CD8-positive, alpha-beta memory T cell (primary cell): Measurements from ENCODE around the gene RND2. TPM values are rescaled to one million over a fixed set of nuclear protein-coding genes. Genes with fewer than 3 reads are reported as not detected.

Source experiments
- CTCF ChIA-PET: fragments of 350-600 bp; sonication (Branson Sonifier 250); formaldehyde crosslinking; loops from one replicate; lab custom pipeline; 2021; ENCODE audit warnings: antibody characterized with exemption; lab: Charles Lee
- POLR2A ChIA-PET: fragments of 350-600 bp; sonication (Branson Sonifier 250); formaldehyde crosslinking; loops from one replicate; lab custom pipeline; 2021; ENCODE audit warnings: antibody characterized with exemption; lab: Charles Lee
- DNase-seq, 5 donors: peaks; one replicate each; pipeline versions ENCODE4 v3.0.0 to v3.0.0-alpha.2; 2020 to 2022; ENCODE audit warnings: mixed read lengths in 1 of 5
- H3K27ac ChIP-seq: one replicate; pipeline ENCODE4 v1.7.0; 2013; ENCODE audit warnings: low read depth, mild to moderate bottlenecking, low read length, moderate library complexity
- H3K27me3 ChIP-seq: 2 replicates; pipeline ENCODE4 v1.7.0; 2013; ENCODE audit warnings: low read length, mild to moderate bottlenecking; ENCODE audit not compliant: insufficient read depth, poor library complexity, severe bottlenecking
- H3K36me3 ChIP-seq: 2 replicates; pipeline ENCODE4 v1.7.0; 2013; ENCODE audit warnings: mild to moderate bottlenecking, low read length, moderate library complexity; ENCODE audit not compliant: insufficient read depth
- H3K4me1 ChIP-seq: 2 replicates; pipeline ENCODE4 v1.7.0; 2013; ENCODE audit warnings: mild to moderate bottlenecking, low read length, moderate library complexity; ENCODE audit not compliant: insufficient read depth
- H3K4me3 ChIP-seq: 2 replicates; pipeline ENCODE4 v1.7.0; 2013; ENCODE audit warnings: mild to moderate bottlenecking, low read length
- H3K9me3 ChIP-seq: 2 replicates; pipeline ENCODE4 v1.7.0; 2013; ENCODE audit warnings: mild to moderate bottlenecking, low read length
- H3K27ac Mint-ChIP-seq, 8 donors: one replicate each; pipeline ENCODE4 v1.8.0; 2020 to 2021; ENCODE audit warnings: mixed read lengths in 8 of 8, mild to moderate bottlenecking in 6 of 8, inconsistent platforms in 3 of 8, moderate library complexity in 3 of 8
- H3K27me3 Mint-ChIP-seq, 2 donors: one replicate each; pipeline ENCODE4 v1.8.0; 2020 to 2021; ENCODE audit warnings: mixed read lengths in 2 of 2, mild to moderate bottlenecking in 1 of 2, moderate library complexity in 1 of 2
- H3K36me3 Mint-ChIP-seq, 3 donors: one replicate each; pipeline ENCODE4 v1.8.0; 2020 to 2021; ENCODE audit warnings: mixed read lengths in 3 of 3, inconsistent platforms in 1 of 3, mild to moderate bottlenecking in 1 of 3
- H3K4me1 Mint-ChIP-seq, 3 donors: one replicate each; pipeline ENCODE4 v1.8.0; 2020 to 2021; ENCODE audit warnings: mixed read lengths in 3 of 3, inconsistent platforms in 1 of 3, mild to moderate bottlenecking in 1 of 3
- H3K4me3 Mint-ChIP-seq, 7 donors: one replicate each; pipeline ENCODE4 v1.8.0; 2020 to 2021; ENCODE audit warnings: mixed read lengths in 7 of 7, mild to moderate bottlenecking in 6 of 7, moderate library complexity in 4 of 7, inconsistent platforms in 2 of 7
- H3K9me3 Mint-ChIP-seq, 5 donors: one replicate each; pipeline ENCODE4 v1.8.0; 2020 to 2022; ENCODE audit warnings: mixed read lengths in 5 of 5, mild to moderate bottlenecking in 3 of 5, moderate library complexity in 2 of 5, inconsistent platforms in 1 of 5
- polyA plus RNA-seq: library from polyadenylated mRNA; unstranded; fragments of 300-500 nt; fragmentation: Illumina TruSeq; gene quantifications from one replicate; pipeline ENCODE4 v1.2.3, GENCODE V29; 2021
- total RNA-seq, 2 experiments: library from RNA; stranded (reverse); gene quantifications; one replicate each; pipeline ENCODE4 v1.2.3, GENCODE V29; 2021

RND2 gene
- total and polyA plus RNA-seq, 3 experiments from 2014 or later, result 0.04 to 0.22 TPM; not detected in 1

- peak overlapping the region; percentile 12 to 82 (median 66) for H3K27ac Mint-ChIP-seq
Measured at GRCh38 chr17:43018008-43018853, 6.8 kb upstream of the RND2 start.

GRCh38 chr17:43018932-43019331 lies 6.1 kb upstream of the RND2 start:
- POLR2A ChIA-PET, result no interaction called here
- H3K4me1 Mint-ChIP-seq, result peaks cover 14 to 44% (median 36%) of the 10 kb centered on the region in 3 donors
- no peak for DNase-seq
- peak overlapping the region in 7 of 8 donors; percentile 2 to 75 (median 61) for H3K27ac Mint-ChIP-seq
- H3K27me3 Mint-ChIP-seq, result no peaks in the 10 kb centered on the region
- peak overlapping the region in 1 of 7 donors; percentile 77 for H3K4me3 Mint-ChIP-seq
- H3K36me3 ChIP-seq, result no peaks in the 10 kb centered on the region
- CTCF ChIA-PET, result no interaction called here
- peak overlapping the region; percentile 24 for H3K27ac ChIP-seq
- no peaks in the 10 kb centered on the region for H3K27me3 ChIP-seq
- peaks cover 0 to 25% (median 3%) of the 10 kb centered on the region in 3 donors for H3K36me3 Mint-ChIP-seq
- no peaks in the 10 kb centered on the region for H3K9me3 Mint-ChIP-seq
- no peak overlapping the region for H3K4me3 ChIP-seq
- H3K4me1 ChIP-seq, result peaks cover 15% of the 10 kb centered on the region
- H3K9me3 ChIP-seq, result no peaks in the 10 kb centered on the region

More at GRCh38 chr17:43018008-43018853, 6.8 kb upstream of the RND2 start:
- Histone ChIP-seq H3K4me3 (no peak overlapping the region), H3K4me1 (peaks cover 14% of the 10 kb centered on the region), H3K36me3 (peaks cover 5% of the 10 kb centered on the region), H3K27me3 (no peaks in the 10 kb centered on the region), H3K9me3 (no peaks in the 10 kb centered on the region), H3K27ac (no peak overlapping the region)
- DNase-seq, result peak in 2 of 5 donors; percentile 39 to 78
- CTCF ChIA-PET, result no interaction called here
- POLR2A ChIA-PET, result interaction anchor here (0.6 to 0.7 kb wide), 2 partner anchors 72 to 1703 kb away, joined by 3 to 7 read pairs; no protein-coding TSS in a partner anchor
- Mint-ChIP-seq H3K36me3 (peaks cover 0 to 32% (median 4%) of the 10 kb centered on the region in 3 donors), H3K4me3 (peak overlapping the region in 2 of 7 donors; percentile 20 to 77), H3K9me3 (no peaks in the 10 kb centered on the region), H3K27me3 (no peaks in the 10 kb centered on the region), H3K4me1 (peaks cover 14 to 44% (median 36%) of the 10 kb centered on the region in 3 donors)

- peak overlapping the region; percentile 43 for H3K27ac ChIP-seq
- Mint-ChIP-seq H3K9me3 (no peaks in the 10 kb centered on the region), H3K27me3 (no peaks in the 10 kb centered on the region), H3K4me1 (peaks cover 16 to 47% (median 39%) of the 10 kb centered on the region in 3 donors), H3K4me3 (peak overlapping the region in 6 of 7 donors; percentile 20 to 90 (median 60)), H3K27ac (peak overlapping the region; percentile 1 to 87 (median 60)), H3K36me3 (peaks cover 0 to 20% (median 3%) of the 10 kb centered on the region in 3 donors)
- no peak overlapping the region for H3K4me3 ChIP-seq
- peaks cover 20% of the 10 kb centered on the region for H3K4me1 ChIP-seq
- H3K27me3 ChIP-seq, result no peaks in the 10 kb centered on the region
- no peaks in the 10 kb centered on the region for H3K9me3 ChIP-seq
- H3K36me3 ChIP-seq, result no peaks in the 10 kb centered on the region
- CTCF ChIA-PET, result no interaction called here
- no peak for DNase-seq
- POLR2A ChIA-PET, result no interaction called here
Measured at GRCh38 chr17:43019418-43019817, 5.6 kb upstream of the RND2 start.

GRCh38 chr17:43020030-43020621 lies 4.9 kb upstream of the RND2 start:
- CTCF ChIA-PET, result no interaction called here

GRCh38 chr17:43020789-43021740 lies 4.0 kb upstream of the RND2 start:
- Mint-ChIP-seq H3K27me3 (no peaks in the 10 kb centered on the region), H3K36me3 (peaks cover 0 to 5% (median 0%) of the 10 kb centered on the region in 3 donors), H3K9me3 (no peaks in the 10 kb centered on the region), H3K27ac (peak overlapping the region; percentile 66 to 87 (median 78)), H3K4me3 (peak overlapping the region; percentile 87 to 95 (median 90)), H3K4me1 (peaks cover 21 to 52% (median 45%) of the 10 kb centered on the region in 3 donors)
- H3K36me3 ChIP-seq, result no peaks in the 10 kb centered on the region
- DNase-seq, result peak in 3 of 5 donors; percentile 30 to 61 (median 43)
- H3K4me1 ChIP-seq, result peaks cover 23% of the 10 kb centered on the region
- POLR2A ChIA-PET, result interaction anchor here (0.6 to 1.0 kb wide), 3 partner anchors 23 to 150 kb away, joined by 4 to 6 read pairs (median 5); partner anchors contain the start of genes NBR1 and RPL27
- CTCF ChIA-PET, result interaction anchor here (1.2 kb wide), 1 partner anchor 105 kb away, joined by 3 read pairs; no protein-coding TSS in a partner anchor
- peak overlapping the region; percentile 73 for H3K4me3 ChIP-seq
- no peaks in the 10 kb centered on the region for H3K9me3 ChIP-seq
- H3K27me3 ChIP-seq, result no peaks in the 10 kb centered on the region
- peak overlapping the region; percentile 47 for H3K27ac ChIP-seq

More at GRCh38 chr17:43020030-43020621, 4.9 kb upstream of the RND2 start:
- Histone ChIP-seq H3K4me3 (no peak overlapping the region), H3K9me3 (no peaks in the 10 kb centered on the region), H3K36me3 (no peaks in the 10 kb centered on the region), H3K27ac (peak overlapping the region; percentile 43), H3K4me1 (peaks cover 23% of the 10 kb centered on the region), H3K27me3 (no peaks in the 10 kb centered on the region)
- POLR2A ChIA-PET, result no interaction called here
- Mint-ChIP-seq H3K4me3 (peak overlapping the region; percentile 20 to 93 (median 61)), H3K9me3 (no peaks in the 10 kb centered on the region), H3K27me3 (no peaks in the 10 kb centered on the region), H3K4me1 (peaks cover 21 to 49% (median 45%) of the 10 kb centered on the region in 3 donors), H3K27ac (peak overlapping the region; percentile 32 to 93 (median 60)), H3K36me3 (peaks cover 0 to 15% (median 0%) of the 10 kb centered on the region in 3 donors)
- no peak for DNase-seq

GRCh38 chr17:43021741-43022512 lies 3.1 kb upstream of the RND2 start, which contains the start of gene VAT1:
TSS of gene VAT1 (minus strand) at chr17:43022385. CDS start at chr17:43022322, 63 bp downstream.
- CTCF ChIA-PET, result interaction anchor here (0.8 to 1.6 kb wide), 5 partner anchors 15 to 462 kb away, joined by 3 to 4 read pairs (median 3); partner anchors contain the start of genes BECN1, DHX8 and IFI35
- POLR2A ChIA-PET, result interaction anchor here (0.7 to 1.0 kb wide), 3 partner anchors 24 to 150 kb away, joined by 4 to 6 read pairs (median 5); partner anchors contain the start of genes NBR1 and RPL27
- peak; percentile 35 to 72 (median 59) for DNase-seq
- H3K27me3 Mint-ChIP-seq, result no peaks in the 10 kb centered on the region
- no peaks in the 10 kb centered on the region for H3K36me3 ChIP-seq
- peaks cover 0 to 3% (median 0%) of the 10 kb centered on the region in 3 donors for H3K36me3 Mint-ChIP-seq
- H3K27me3 ChIP-seq, result no peaks in the 10 kb centered on the region
- H3K4me3 Mint-ChIP-seq, result peak within 1 kb of the TSS; percentile 87 to 95 (median 90)
- peak within 1 kb of the TSS; percentile 27 to 88 (median 81) for H3K27ac Mint-ChIP-seq
- H3K4me3 ChIP-seq, result peak within 1 kb of the TSS; percentile 73
- peaks cover 23% of the 10 kb centered on the region for H3K4me1 ChIP-seq
- H3K9me3 ChIP-seq, result no peaks in the 10 kb centered on the region
- H3K27ac ChIP-seq, result peak within 1 kb of the TSS; percentile 47
- no peaks in the 10 kb centered on the region for H3K9me3 Mint-ChIP-seq
- H3K4me1 Mint-ChIP-seq, result peaks cover 21 to 52% (median 45%) of the 10 kb centered on the region in 3 donors
